Activated CD8-positive, alpha-beta T cell treated with anti-CD3 and anti-CD28 coated beads, Interleukin-2, amount 10 ng/mL, durations not matched to agents 7 days and 5 days (primary cell): ENCODE results near the gene DNAJA4. TPM values are rescaled to one million over a fixed set of nuclear protein-coding genes. Genes with fewer than 3 reads are reported as not detected.
A peak's percentile ranks its signal among the peaks of the same experiment; 100 is the strongest.

Experiments
- ATAC-seq: fragments of 150-1000 bp; cut with Tn5 transposase; one replicate; pipeline ENCODE4 v1.10.0; 2021; ENCODE audit warnings: moderate library complexity
- CTCF ChIA-PET: fragments of 350-600 bp; sonication (Branson Sonifier 250); formaldehyde crosslinking; loops from one replicate; lab custom pipeline; 2021; ENCODE audit warnings: antibody characterized with exemption; lab: Charles Lee
- POLR2A ChIA-PET: fragments of 350-600 bp; sonication (Branson Sonifier 250); formaldehyde crosslinking; loops from one replicate; lab custom pipeline; 2021; ENCODE audit warnings: antibody characterized with exemption; lab: Charles Lee
- DNase-seq: peaks from one replicate; pipeline ENCODE4 v3.0.0-alpha.2; 2020
- H3K27ac Mint-ChIP-seq: one replicate; pipeline ENCODE4 v1.8.0; 2021; ENCODE audit warnings: mild to moderate bottlenecking, mixed read lengths
- H3K27me3 Mint-ChIP-seq: one replicate; pipeline ENCODE4 v1.8.0; 2021; ENCODE audit warnings: low read depth, mixed read lengths
- H3K36me3 Mint-ChIP-seq: one replicate; pipeline ENCODE4 v1.8.0; 2021; ENCODE audit warnings: low read depth, mixed read lengths
- H3K4me1 Mint-ChIP-seq: one replicate; pipeline ENCODE4 v1.8.0; 2021; ENCODE audit warnings: low read depth, mixed read lengths
- H3K4me3 Mint-ChIP-seq: one replicate; pipeline ENCODE4 v1.8.0; 2021; ENCODE audit warnings: mild to moderate bottlenecking, mixed read lengths
- H3K9me3 Mint-ChIP-seq: one replicate; pipeline ENCODE4 v1.8.0; 2022; ENCODE audit warnings: mixed read lengths; ENCODE audit not compliant: insufficient read depth
- total RNA-seq, 2 experiments: library from RNA; stranded (reverse); gene quantifications; one replicate each; pipeline ENCODE4 v1.2.3, GENCODE V29; 2021

The DNAJA4 gene
- total RNA-seq, 2 experiments from 2014 or later = 29.7 TPM

GRCh38 chr15:78232951-78233350 is 31.4 kb upstream of the DNAJA4 start:
- Mint-ChIP-seq H3K36me3 (no peaks in the 10 kb centered on the region), H3K27ac (no peak overlapping the region), H3K4me1 (peaks cover 25% of the 10 kb centered on the region), H3K4me3 (no peak overlapping the region), H3K9me3 (no peaks in the 10 kb centered on the region), H3K27me3 (peaks cover 2% of the 10 kb centered on the region)
- ATAC-seq (no peak), DNase-seq (no peak)
- ChIA-PET POLR2A (interaction anchor here (0.5 kb wide), 1 partner anchor 87 kb away, joined by 7 read pairs; no protein-coding TSS in a partner anchor), CTCF (no interaction called here)

GRCh38 chr15:78233496-78233895 is 30.9 kb upstream of the DNAJA4 start:
- Mint-ChIP-seq H3K4me1 (peaks cover 25% of the 10 kb centered on the region), H3K36me3 (no peaks in the 10 kb centered on the region), H3K4me3 (no peak overlapping the region), H3K27me3 (peaks cover 2% of the 10 kb centered on the region), H3K9me3 (no peaks in the 10 kb centered on the region), H3K27ac (no peak overlapping the region)
- ATAC-seq (no peak), DNase-seq (no peak)
- ChIA-PET POLR2A (interaction anchor here (0.5 kb wide), 1 partner anchor 88 kb away, joined by 7 read pairs; no protein-coding TSS in a partner anchor), CTCF (interaction anchor here (1.3 to 2.6 kb wide), 3 partner anchors 38 to 125 kb away, joined by 5 to 9 read pairs (median 5); no protein-coding TSS in a partner anchor)

GRCh38 chr15:78234515-78235040 is 29.8 kb upstream of the DNAJA4 start, which contains the start of gene ACSBG1:
Gene ACSBG1, minus strand, starts transcription at chr15:78234565. Its CDS starts 64 bp downstream, at chr15:78234501.
- H3K36me3 Mint-ChIP-seq = no peaks in the 10 kb centered on the region
- ATAC-seq (peak; percentile 25), DNase-seq (no peak)
- H3K27me3 Mint-ChIP-seq = peaks cover 2% of the 10 kb centered on the region
- ChIA-PET CTCF (interaction anchor here (1.1 to 2.6 kb wide), 4 partner anchors 39 to 126 kb away, joined by 3 to 9 read pairs (median 5); no protein-coding TSS in a partner anchor), POLR2A (no interaction called here)
- H3K4me3 Mint-ChIP-seq = peak within 1 kb of the TSS; percentile 40
- H3K4me1 Mint-ChIP-seq = peaks cover 25% of the 10 kb centered on the region
- no peaks in the 10 kb centered on the region for H3K9me3 Mint-ChIP-seq
- H3K27ac Mint-ChIP-seq = peak within 1 kb of the TSS; percentile 67

- no peak for DNase-seq
- Mint-ChIP-seq H3K4me3 (no peak overlapping the region), H3K36me3 (no peaks in the 10 kb centered on the region), H3K27me3 (peaks cover 2% of the 10 kb centered on the region), H3K4me1 (peaks cover 31% of the 10 kb centered on the region), H3K9me3 (no peaks in the 10 kb centered on the region), H3K27ac (no peak overlapping the region)
- ChIA-PET CTCF (no interaction called here), POLR2A (no interaction called here)
- ATAC-seq = no peak
Measured at GRCh38 chr15:78236491-78236890, 27.9 kb upstream of the DNAJA4 start.

- H3K27ac Mint-ChIP-seq = no peak overlapping the region
- no peak for ATAC-seq
- POLR2A ChIA-PET = no interaction called here
Measured at GRCh38 chr15:78237146-78237545, 27.2 kb upstream of the DNAJA4 start.

GRCh38 chr15:78239811-78240210 is 24.6 kb upstream of the DNAJA4 start:
- POLR2A ChIA-PET = interaction anchor here (0.8 kb wide), 1 partner anchor 98 kb away, joined by 3 read pairs; no protein-coding TSS in a partner anchor
- H3K27ac Mint-ChIP-seq = no peak overlapping the region
- no peak for DNase-seq
- peaks cover 14% of the 10 kb centered on the region for H3K4me1 Mint-ChIP-seq
- H3K36me3 Mint-ChIP-seq = no peaks in the 10 kb centered on the region
- CTCF ChIA-PET = interaction anchor here (0.6 to 5.6 kb wide), 30 partner anchors 11 to 1245 kb away, joined by 3 to 107 read pairs (median 6); partner anchors contain the start of genes CIB2, DNAJA4 and SKIC8
- no peak overlapping the region for H3K4me3 Mint-ChIP-seq
- H3K27me3 Mint-ChIP-seq = peaks cover 2% of the 10 kb centered on the region
- no peak for ATAC-seq
- no peaks in the 10 kb centered on the region for H3K9me3 Mint-ChIP-seq

More at GRCh38 chr15:78237146-78237545, 27.2 kb upstream of the DNAJA4 start:
- no peak for DNase-seq
- Mint-ChIP-seq H3K4me1 (peaks cover 31% of the 10 kb centered on the region), H3K4me3 (no peak overlapping the region), H3K36me3 (no peaks in the 10 kb centered on the region), H3K9me3 (no peaks in the 10 kb centered on the region), H3K27me3 (peaks cover 2% of the 10 kb centered on the region)
- CTCF ChIA-PET = no interaction called here

GRCh38 chr15:78241017-78241416 is 23.3 kb upstream of the DNAJA4 start:
- H3K4me3 Mint-ChIP-seq = no peak overlapping the region
- H3K27me3 Mint-ChIP-seq = peaks cover 2% of the 10 kb centered on the region
- DNase-seq = peak; percentile 89
- ChIA-PET CTCF (interaction anchor here (0.6 to 5.6 kb wide), 38 partner anchors 8 to 282 kb away, joined by 3 to 107 read pairs (median 4); partner anchors contain the start of genes CIB2, DNAJA4, IDH3A and SKIC8), POLR2A (no interaction called here)
- H3K9me3 Mint-ChIP-seq = no peaks in the 10 kb centered on the region
- ATAC-seq = peak; percentile 93
- H3K27ac Mint-ChIP-seq = no peak overlapping the region
- H3K4me1 Mint-ChIP-seq = peaks cover 6% of the 10 kb centered on the region
- H3K36me3 Mint-ChIP-seq = no peaks in the 10 kb centered on the region

GRCh38 chr15:78242128-78242527 is 22.2 kb upstream of the DNAJA4 start:
- peaks cover 6% of the 10 kb centered on the region for H3K4me1 Mint-ChIP-seq
- no peaks in the 10 kb centered on the region for H3K27me3 Mint-ChIP-seq
- POLR2A ChIA-PET = interaction anchor here (0.6 kb wide), 1 partner anchor 129 kb away, joined by 3 read pairs; no protein-coding TSS in a partner anchor
- no peak overlapping the region for H3K27ac Mint-ChIP-seq
- H3K4me3 Mint-ChIP-seq = no peak overlapping the region
- ATAC-seq = no peak
- no peaks in the 10 kb centered on the region for H3K9me3 Mint-ChIP-seq
- H3K36me3 Mint-ChIP-seq = no peaks in the 10 kb centered on the region
- DNase-seq = peak; percentile 50
- CTCF ChIA-PET = interaction anchor here (0.6 to 5.6 kb wide), 19 partner anchors 12 to 294 kb away, joined by 3 to 107 read pairs (median 7); partner anchors contain the start of genes CIB2, DNAJA4 and SKIC8

GRCh38 chr15:78243058-78243457 is 21.3 kb upstream of the DNAJA4 start:
- H3K36me3 Mint-ChIP-seq = no peaks in the 10 kb centered on the region
- ChIA-PET POLR2A (no interaction called here), CTCF (interaction anchor here (0.9 to 5.6 kb wide), 9 partner anchors 18 to 277 kb away, joined by 4 to 107 read pairs (median 19); partner anchors contain the start of genes CIB2 and DNAJA4)
- H3K4me1 Mint-ChIP-seq = peaks cover 6% of the 10 kb centered on the region
- H3K27me3 Mint-ChIP-seq = no peaks in the 10 kb centered on the region
- no peak overlapping the region for H3K27ac Mint-ChIP-seq
- H3K4me3 Mint-ChIP-seq = no peak overlapping the region
- no peaks in the 10 kb centered on the region for H3K9me3 Mint-ChIP-seq
- ATAC-seq = no peak
- DNase-seq = no peak

- H3K36me3 Mint-ChIP-seq = no peaks in the 10 kb centered on the region
- no peak for DNase-seq
- H3K27me3 Mint-ChIP-seq = no peaks in the 10 kb centered on the region
- no peak for ATAC-seq
- ChIA-PET POLR2A (no interaction called here), CTCF (interaction anchor here (1.2 to 4.9 kb wide), 3 partner anchors 38 to 277 kb away, joined by 3 to 23 read pairs (median 5); no protein-coding TSS in a partner anchor)
- no peak overlapping the region for H3K4me3 Mint-ChIP-seq
- no peaks in the 10 kb centered on the region for H3K9me3 Mint-ChIP-seq
- peaks cover 6% of the 10 kb centered on the region for H3K4me1 Mint-ChIP-seq
- H3K27ac Mint-ChIP-seq = no peak overlapping the region
Measured at GRCh38 chr15:78243491-78243941, 20.8 kb upstream of the DNAJA4 start.

- POLR2A ChIA-PET = no interaction called here
- Mint-ChIP-seq H3K27ac (no peak overlapping the region), H3K27me3 (no peaks in the 10 kb centered on the region), H3K4me3 (no peak overlapping the region), H3K4me1 (peaks cover 6% of the 10 kb centered on the region), H3K36me3 (no peaks in the 10 kb centered on the region), H3K9me3 (no peaks in the 10 kb centered on the region)
- CTCF ChIA-PET = interaction anchor here (1.2 to 1.5 kb wide), 2 partner anchors 39 to 278 kb away, joined by 3 read pairs; no protein-coding TSS in a partner anchor
- DNase-seq (no peak), ATAC-seq (no peak)
Measured at GRCh38 chr15:78244101-78244500, 20.3 kb upstream of the DNAJA4 start.

- Mint-ChIP-seq H3K36me3 (no peaks in the 10 kb centered on the region), H3K27me3 (no peaks in the 10 kb centered on the region), H3K27ac (no peak overlapping the region), H3K9me3 (no peaks in the 10 kb centered on the region), H3K4me3 (no peak overlapping the region), H3K4me1 (peaks cover 6% of the 10 kb centered on the region)
- POLR2A ChIA-PET = no interaction called here
- CTCF ChIA-PET = interaction anchor here (1.2 to 1.5 kb wide), 2 partner anchors 40 to 279 kb away, joined by 3 read pairs; no protein-coding TSS in a partner anchor
- ATAC-seq (no peak), DNase-seq (no peak)
Measured at GRCh38 chr15:78244893-78245292, 19.5 kb upstream of the DNAJA4 start.
